Stimulated activated naive CD8-positive, alpha-beta T cell treated with anti-CD3 and anti-CD28 coated beads, Interleukin-15, Interleukin-2, amounts not matched to agents 100 ng/mL and 50 ng/mL, for 24 hours (primary cell): ENCODE data around the gene EPS8L2.
A peak's percentile ranks its signal among the peaks of the same experiment; 100 is the strongest.

ENCODE experiments used
- H3K27ac Mint-ChIP-seq: one replicate; pipeline ENCODE4 v1.8.0; 2021; ENCODE audit warnings: mild to moderate bottlenecking, mixed read lengths
- H3K27me3 Mint-ChIP-seq: one replicate; pipeline ENCODE4 v1.8.0; 2021; ENCODE audit warnings: mixed read lengths
- H3K36me3 Mint-ChIP-seq: one replicate; pipeline ENCODE4 v1.8.0; 2021; ENCODE audit warnings: low read depth, mixed read lengths
- H3K4me1 Mint-ChIP-seq: one replicate; pipeline ENCODE4 v1.8.0; 2021; ENCODE audit warnings: low read depth, mixed read lengths
- H3K4me3 Mint-ChIP-seq: one replicate; pipeline ENCODE4 v1.8.0; 2021; ENCODE audit warnings: mild to moderate bottlenecking, mixed read lengths
- H3K9me3 Mint-ChIP-seq: one replicate; pipeline ENCODE4 v1.8.0; 2021; ENCODE audit warnings: mixed read lengths

Gene EPS8L2

DNA sequence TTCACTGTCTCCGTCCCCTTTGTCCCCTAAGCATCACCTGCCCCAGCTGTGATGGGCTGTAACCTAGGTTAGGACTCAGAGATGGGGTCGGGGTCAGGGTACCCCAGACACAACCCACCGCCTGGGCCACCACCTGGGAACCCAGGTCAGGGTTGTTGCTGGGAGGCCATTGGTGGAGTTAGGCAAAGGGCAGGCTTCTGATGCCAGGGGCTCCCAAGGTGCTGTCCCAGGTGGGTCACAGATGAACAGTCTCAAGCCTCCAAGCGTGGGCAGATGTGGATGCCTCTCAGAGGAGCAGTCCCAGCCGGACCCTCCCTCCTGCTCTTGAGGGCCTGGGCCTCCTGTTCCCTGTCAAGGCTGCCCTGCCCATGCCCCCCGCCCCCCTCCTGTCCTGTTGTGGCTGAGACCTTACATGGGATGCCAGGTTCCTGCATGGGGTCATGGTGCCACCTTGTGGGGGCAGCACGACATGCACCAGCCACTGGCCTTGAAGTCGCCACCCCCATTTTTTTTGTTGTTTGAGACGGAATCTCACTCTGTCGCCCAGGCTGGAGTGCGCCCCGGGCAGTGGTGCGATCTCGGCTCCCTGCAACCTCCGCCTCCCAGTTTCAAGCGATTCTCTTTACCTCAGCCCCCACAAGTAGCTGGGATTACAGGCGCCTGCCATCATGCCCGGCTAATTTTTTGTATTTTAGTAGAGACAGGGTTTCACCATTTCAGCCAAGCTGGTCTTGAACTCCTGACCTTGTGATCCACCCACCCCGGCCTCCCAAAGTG is 59.2 kb downstream of the EPS8L2 start:
- H3K9me3 Mint-ChIP-seq: no peaks in the 10 kb centered on the region
- no peak overlapping the region for H3K27ac Mint-ChIP-seq
- no peaks in the 10 kb centered on the region for H3K27me3 Mint-ChIP-seq
- H3K4me3 Mint-ChIP-seq: no peak overlapping the region
- H3K36me3 Mint-ChIP-seq: peaks cover 30% of the 10 kb centered on the region
- peaks cover 5% of the 10 kb centered on the region for H3K4me1 Mint-ChIP-seq

DNA sequence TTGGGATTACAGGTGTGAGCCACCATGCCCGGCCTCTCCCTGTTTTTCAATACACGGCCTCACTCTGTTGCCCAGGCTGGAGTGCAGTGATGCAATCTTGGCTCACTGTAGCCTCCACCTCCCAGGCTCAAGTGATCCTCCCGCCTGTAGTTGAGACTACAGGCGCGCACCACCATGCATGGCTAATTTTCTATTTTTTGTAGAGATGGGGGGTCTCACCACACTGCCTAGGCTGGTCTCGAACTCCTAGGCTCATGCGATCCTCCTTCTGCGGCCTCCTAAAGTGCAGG is 59.7 kb downstream of the EPS8L2 start:
- H3K9me3 Mint-ChIP-seq: no peaks in the 10 kb centered on the region
- H3K4me3 Mint-ChIP-seq: no peak overlapping the region
- peaks cover 29% of the 10 kb centered on the region for H3K36me3 Mint-ChIP-seq
- H3K27ac Mint-ChIP-seq: no peak overlapping the region
- no peaks in the 10 kb centered on the region for H3K27me3 Mint-ChIP-seq
- H3K4me1 Mint-ChIP-seq: peaks cover 4% of the 10 kb centered on the region

DNA sequence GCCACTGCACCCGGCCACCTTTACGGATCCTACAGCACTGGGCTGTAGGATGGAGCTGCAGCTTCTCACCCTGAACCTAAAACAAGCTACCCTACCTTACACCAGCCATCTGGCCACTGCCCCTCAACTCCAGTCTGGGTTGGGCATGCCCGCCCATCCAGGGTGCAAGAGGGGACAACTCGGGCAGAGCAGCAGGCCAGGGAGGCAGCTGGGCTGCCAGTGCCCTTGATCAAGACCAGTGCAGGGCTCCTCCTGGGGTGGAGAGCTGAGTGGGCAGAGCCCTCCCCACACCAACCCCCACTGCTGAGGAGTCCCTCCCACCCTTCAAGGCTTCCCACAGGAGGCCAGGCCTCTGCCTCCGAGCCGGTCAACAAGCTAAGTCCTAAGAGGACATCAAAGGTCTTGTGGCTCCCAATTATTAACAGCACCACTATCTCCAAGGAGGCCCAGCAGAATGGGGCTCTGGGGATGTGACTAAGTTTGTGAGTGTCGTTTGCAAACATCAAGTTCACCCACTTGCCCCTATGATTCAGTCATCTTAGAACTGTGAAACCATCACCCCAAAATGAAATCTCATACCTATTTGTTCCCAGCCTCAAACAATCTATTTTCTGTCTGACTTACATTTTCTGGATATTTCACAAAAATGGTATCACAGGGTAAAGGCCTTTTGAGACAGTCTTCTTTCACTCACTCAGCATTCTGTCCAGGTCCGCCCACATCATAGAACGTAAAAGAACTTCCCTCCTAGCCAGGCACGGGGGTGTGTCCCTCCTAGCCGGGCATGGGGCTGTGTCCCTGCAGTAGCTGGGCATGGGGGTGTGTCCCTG is 60.3 kb downstream of the EPS8L2 start:
- Mint-ChIP-seq H3K27ac (no peak overlapping the region), H3K4me3 (no peak overlapping the region), H3K36me3 (peaks cover 27% of the 10 kb centered on the region), H3K4me1 (peaks cover 4% of the 10 kb centered on the region), H3K27me3 (no peaks in the 10 kb centered on the region), H3K9me3 (no peaks in the 10 kb centered on the region)

DNA sequence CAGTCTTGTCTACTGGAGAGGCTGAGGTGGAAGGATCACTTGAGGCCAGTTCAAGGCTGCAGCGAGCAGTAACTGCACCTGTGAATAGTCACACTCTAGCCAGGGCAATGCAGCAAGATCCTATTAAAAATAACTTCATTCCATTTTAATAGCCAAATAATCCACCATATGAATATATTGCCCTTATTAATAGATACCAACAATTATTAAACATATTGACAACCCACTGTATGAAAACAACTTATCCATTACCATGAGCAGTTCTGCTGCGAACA is 60.8 kb downstream of the EPS8L2 start:
- peaks cover 4% of the 10 kb centered on the region for H3K4me1 Mint-ChIP-seq
- H3K27ac Mint-ChIP-seq: no peak overlapping the region
- H3K9me3 Mint-ChIP-seq: no peaks in the 10 kb centered on the region
- no peaks in the 10 kb centered on the region for H3K27me3 Mint-ChIP-seq
- H3K4me3 Mint-ChIP-seq: no peak overlapping the region
- H3K36me3 Mint-ChIP-seq: peaks cover 21% of the 10 kb centered on the region

DNA sequence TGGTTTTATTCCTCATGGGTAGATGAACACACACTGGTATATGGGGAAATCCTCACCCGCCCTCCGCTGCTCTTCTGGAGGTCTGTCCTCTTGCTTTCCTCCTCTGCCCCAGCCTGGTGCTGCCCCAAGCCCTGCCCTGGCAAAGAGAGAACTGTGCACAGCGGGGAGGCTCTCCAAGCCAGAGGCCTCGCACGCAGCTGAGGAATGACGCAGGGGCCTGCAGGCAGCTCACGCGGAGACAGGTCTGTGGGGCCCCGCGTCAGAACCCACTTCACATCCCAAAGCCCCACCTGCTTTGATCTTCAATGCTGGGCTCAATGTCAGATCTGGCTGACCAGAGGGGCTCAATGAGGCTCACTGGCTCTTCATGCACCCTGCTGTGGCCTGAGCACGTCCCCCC is 61.2 kb downstream of the EPS8L2 start:
- Mint-ChIP-seq H3K4me1 (peaks cover 4% of the 10 kb centered on the region), H3K27me3 (no peaks in the 10 kb centered on the region), H3K4me3 (no peak overlapping the region), H3K9me3 (no peaks in the 10 kb centered on the region), H3K36me3 (peaks cover 20% of the 10 kb centered on the region), H3K27ac (no peak overlapping the region)

DNA sequence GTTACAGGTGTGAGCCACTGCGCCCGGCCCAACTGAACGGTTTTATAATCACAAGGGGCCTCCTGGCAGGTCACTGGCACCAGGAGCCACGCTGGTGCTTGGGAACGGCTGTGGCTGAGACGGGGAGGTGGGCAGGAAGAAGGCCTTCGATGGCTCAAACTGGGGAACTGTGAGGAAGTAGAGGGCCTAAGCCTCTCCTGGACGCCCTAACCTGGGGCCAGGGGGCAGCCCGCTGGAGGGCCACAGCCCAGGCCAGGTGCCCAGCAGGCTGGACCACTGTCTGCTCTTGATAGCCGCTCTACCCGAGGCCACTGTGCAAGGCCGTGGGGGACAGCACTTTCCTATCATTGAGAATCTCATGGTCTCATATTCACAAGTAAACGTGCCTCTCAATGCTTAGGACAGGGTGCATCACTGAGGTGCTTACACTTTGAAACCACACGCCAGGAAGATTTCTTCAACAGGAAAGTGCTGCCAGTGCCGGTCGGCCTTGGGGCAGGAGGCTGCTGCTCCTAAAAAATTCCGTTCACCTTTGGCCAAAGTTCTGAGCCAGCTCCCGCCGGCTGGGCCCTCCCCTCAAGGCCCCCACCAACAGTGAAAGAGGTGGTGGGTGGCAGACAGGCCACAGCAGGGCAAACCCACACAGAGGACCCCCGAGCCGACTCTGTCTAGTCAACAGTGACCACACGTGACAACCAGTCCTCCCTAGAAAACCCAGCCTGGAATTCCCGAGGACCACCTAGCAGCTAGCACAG is 64.0 kb downstream of the EPS8L2 start:
- H3K36me3 Mint-ChIP-seq: peaks cover 10% of the 10 kb centered on the region
- no peaks in the 10 kb centered on the region for H3K27me3 Mint-ChIP-seq
- H3K4me1 Mint-ChIP-seq: peaks cover 13% of the 10 kb centered on the region
- no peak overlapping the region for H3K4me3 Mint-ChIP-seq
- no peaks in the 10 kb centered on the region for H3K9me3 Mint-ChIP-seq
- H3K27ac Mint-ChIP-seq: no peak overlapping the region

DNA sequence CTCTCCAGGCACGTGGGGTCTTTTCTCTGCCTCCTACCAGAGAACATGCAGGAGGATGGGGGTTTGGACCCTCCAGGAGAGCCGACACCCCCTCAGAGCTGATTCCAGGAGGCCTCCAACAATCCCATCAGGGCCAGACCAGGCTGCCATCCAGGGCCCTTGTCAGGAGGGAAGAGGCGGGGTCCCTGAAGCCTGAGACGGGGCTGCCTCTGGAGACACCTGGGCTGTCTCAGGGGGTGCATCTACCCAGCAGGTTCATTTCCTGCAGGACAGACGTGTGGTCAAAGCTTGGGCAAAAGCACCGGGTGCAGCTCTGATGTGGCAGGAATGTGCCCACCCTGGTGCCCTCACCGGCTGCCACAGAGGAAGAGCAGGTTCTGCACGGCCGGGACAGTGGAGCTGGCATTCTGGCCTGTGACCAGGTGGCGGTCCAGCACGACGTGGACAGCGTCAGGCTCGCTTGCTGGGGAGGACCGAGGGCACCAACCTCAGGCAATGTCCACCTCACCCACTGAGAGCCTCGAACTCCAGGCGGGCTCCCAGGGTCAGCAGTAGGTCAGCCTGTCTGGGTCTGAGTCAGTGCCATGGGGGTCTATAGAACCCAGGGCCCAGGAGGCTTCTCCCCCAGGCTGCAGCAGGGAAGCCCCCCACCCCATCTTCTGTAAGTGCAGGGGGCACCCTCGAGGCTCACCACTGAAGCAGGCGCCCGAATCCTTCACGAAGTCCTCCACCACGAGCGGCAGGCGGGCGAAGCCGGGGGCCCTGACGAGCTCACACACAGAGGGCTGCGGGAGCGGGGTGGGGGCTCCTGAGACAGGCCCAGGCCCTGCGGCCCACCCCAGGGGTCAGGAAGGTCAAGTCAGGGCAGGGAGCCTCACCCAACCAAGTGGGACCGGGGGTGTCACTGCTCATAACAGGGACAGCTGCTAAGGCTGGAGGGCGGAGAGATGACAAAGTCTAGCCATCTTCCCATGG is 64.9 kb downstream of the EPS8L2 start:
- H3K27me3 Mint-ChIP-seq: no peaks in the 10 kb centered on the region
- no peak overlapping the region for H3K27ac Mint-ChIP-seq
- H3K9me3 Mint-ChIP-seq: no peaks in the 10 kb centered on the region
- no peak overlapping the region for H3K4me3 Mint-ChIP-seq
- peaks cover 21% of the 10 kb centered on the region for H3K4me1 Mint-ChIP-seq
- peaks cover 10% of the 10 kb centered on the region for H3K36me3 Mint-ChIP-seq

DNA sequence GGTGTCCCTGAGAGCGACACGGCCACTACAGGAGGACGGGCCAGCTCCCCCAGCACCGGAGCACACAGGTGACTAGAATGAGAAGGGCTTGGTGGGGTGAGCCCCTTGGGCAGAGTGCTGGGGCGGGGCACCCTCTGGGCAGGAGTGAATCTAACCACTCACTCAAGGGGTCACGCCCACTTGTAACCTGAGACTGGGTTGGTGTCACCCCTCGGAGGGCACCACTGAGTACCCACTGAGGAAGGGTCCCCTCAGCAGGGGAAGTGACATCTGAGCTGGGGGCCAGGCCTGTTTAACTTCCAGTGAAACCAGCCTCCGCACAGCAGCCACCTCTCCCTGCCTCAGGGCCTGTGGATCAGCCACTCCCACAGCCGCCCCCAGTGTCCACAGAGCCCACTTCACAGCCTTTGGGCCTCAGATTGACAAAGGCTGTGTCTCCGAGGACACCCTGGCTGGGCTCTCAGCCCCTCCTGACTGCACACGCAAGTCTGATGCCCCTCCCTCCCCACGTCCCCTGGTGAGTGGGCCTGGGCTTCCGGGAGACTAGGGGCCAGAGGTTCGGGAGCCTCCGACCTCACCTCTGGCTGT is 65.7 kb downstream of the EPS8L2 start:
- Mint-ChIP-seq H3K4me1 (peaks cover 26% of the 10 kb centered on the region), H3K9me3 (no peaks in the 10 kb centered on the region), H3K36me3 (peaks cover 5% of the 10 kb centered on the region), H3K4me3 (no peak overlapping the region), H3K27me3 (no peaks in the 10 kb centered on the region), H3K27ac (no peak overlapping the region)

DNA sequence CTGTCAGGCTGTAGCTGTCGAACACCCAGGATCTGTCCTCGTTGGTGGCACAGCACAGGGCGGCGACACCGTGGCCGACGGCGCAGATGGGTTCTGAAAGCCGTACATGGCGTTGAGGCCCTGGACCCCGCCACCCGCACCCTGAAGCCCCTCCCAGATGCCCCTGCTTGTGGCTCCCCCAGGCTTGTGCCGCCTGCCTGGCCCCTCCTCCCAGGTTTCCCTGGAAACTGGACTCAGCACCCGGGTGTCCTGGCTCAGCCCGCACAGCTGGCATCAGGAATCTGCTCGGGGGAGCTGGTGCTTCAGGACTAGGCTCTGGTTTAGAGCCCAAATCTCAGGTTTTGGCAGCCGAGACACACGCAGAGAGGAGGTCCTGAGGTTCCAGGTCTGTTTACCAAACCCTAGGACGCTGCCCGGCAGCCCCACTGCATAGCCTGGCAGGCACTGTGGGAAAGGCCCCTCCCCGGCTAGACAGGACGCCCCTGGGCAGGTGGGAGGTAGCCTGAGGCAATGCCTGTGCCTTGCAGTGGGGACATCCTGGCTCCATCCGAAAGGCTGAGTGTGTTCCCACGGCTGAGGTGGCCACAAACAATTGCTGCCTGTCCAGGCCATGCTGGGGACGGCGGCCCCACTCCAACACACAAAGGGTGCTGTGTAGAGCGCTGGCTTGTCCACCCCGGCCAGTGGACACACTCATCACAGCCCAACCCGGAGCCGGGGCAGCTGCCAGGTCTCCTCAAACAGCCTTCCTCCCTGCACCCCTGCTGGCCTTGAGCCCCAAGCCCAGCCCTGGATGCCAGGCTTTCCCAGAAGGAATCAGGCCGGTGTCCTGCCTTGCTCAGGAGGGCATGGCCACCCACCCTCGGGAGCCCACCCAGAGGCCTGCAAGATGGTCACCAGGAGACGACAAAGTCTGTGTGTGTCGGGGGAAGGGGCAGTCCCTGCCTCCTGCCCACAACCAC is 66.7 kb downstream of the EPS8L2 start:
- Mint-ChIP-seq H3K27me3 (no peaks in the 10 kb centered on the region), H3K36me3 (no peaks in the 10 kb centered on the region), H3K27ac (no peak overlapping the region), H3K9me3 (no peaks in the 10 kb centered on the region), H3K4me1 (peaks cover 23% of the 10 kb centered on the region), H3K4me3 (no peak overlapping the region)

DNA sequence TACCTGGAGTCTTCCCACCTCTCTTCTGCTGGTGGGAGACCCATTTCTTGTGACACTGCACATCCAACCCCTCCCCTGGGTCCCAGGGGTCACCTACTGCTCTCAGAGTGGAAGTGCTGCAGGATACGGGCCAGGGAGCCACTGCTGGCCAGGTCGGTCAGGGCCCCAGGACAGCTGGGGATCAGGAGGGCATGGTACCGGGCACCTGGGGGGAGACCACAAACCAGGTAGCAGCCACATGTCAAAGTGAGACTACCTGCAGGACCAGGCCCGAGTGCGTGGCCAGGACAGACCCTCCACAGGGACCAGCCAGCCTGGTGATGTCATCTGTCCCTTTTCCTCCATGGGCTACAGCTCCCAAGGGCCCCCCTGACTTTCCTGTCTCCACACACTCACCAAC is 67.4 kb downstream of the EPS8L2 start:
- no peaks in the 10 kb centered on the region for H3K27me3 Mint-ChIP-seq
- H3K9me3 Mint-ChIP-seq: no peaks in the 10 kb centered on the region
- H3K27ac Mint-ChIP-seq: no peak overlapping the region

DNA sequence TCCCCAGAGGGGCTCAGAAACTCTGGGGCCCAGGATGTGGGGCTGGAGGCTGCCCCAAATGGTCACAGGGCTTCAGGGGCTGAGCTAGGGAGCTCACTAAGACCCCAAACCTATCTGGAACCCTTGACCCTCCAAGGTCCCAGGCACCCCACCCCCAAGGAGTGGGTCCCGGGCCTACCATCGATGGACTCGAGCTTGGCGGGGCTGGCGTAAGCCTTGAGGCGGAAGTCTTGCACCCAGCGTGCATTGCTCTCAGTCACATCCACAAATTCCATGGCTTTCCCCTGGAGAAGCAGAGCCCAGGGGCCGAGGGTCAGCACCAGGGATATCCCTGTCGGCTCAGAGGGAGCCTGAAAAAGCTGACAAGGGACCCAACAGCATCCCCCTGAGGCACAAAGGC is 67.8 kb downstream of the EPS8L2 start:
- H3K9me3 Mint-ChIP-seq: no peaks in the 10 kb centered on the region
- no peaks in the 10 kb centered on the region for H3K27me3 Mint-ChIP-seq
- H3K4me3 Mint-ChIP-seq: no peak overlapping the region
- no peaks in the 10 kb centered on the region for H3K36me3 Mint-ChIP-seq
- peaks cover 27% of the 10 kb centered on the region for H3K4me1 Mint-ChIP-seq
- no peak overlapping the region for H3K27ac Mint-ChIP-seq

More for the DNA sequence above, 67.4 kb downstream of the EPS8L2 start:
- Mint-ChIP-seq H3K36me3 (no peaks in the 10 kb centered on the region), H3K4me1 (peaks cover 23% of the 10 kb centered on the region), H3K4me3 (no peak overlapping the region)

DNA sequence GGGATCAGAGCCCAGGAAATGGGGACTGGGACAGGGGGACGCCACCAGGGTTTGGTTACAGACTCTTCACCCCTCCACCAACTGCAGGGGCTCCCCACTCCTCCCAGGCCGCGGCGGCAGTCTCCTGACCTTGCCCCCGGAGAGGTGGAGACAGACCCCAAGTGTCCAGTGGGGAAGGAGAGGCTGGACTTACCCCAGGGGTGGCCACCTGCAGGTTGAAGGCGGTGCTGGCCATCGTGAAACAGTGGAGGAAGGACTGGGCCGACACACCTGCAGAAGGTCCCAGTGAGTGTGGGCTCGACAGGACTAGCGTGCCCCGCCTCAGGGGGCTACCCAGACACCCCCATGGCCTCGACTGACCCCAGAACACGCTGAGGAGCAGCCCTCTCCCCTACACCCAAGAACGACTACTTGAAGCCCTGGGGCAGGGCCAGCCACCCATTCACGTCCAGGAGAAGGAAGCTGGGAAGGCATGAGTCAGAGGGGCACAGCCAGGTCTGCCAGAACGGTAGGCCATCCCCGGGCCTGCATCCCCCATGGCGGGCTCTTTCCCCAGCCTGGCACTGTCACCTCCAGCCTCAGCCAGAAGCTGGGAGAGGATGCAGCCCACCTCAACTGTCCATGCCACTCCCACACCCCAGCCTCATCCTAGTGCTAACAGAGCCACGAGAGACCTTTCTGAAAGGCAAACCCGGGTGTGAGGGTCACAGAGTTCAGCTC is 69.0 kb downstream of the EPS8L2 start:
- Mint-ChIP-seq H3K9me3 (no peaks in the 10 kb centered on the region), H3K27ac (peak overlapping the region; percentile 63), H3K27me3 (no peaks in the 10 kb centered on the region), H3K4me1 (peaks cover 33% of the 10 kb centered on the region), H3K4me3 (peak overlapping the region; percentile 91), H3K36me3 (peaks cover 4% of the 10 kb centered on the region)

DNA sequence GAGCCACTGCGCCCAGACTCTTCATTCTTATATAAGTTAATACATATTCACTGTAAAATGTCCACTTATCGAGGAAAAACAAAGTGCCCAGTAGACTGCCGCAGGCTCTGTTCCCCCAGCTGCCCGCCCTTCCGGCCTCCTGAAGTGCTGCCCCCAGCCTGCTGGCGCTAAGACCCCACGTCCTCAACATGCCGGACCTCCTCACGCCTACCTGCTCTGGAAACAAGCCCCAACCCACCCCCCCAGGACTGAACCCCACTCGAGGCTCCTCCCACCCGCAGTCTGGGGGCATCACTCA is 70.2 kb downstream of the EPS8L2 start:
- Mint-ChIP-seq H3K27ac (peak overlapping the region; percentile 86), H3K4me3 (peak overlapping the region; percentile 91), H3K36me3 (peaks cover 4% of the 10 kb centered on the region), H3K27me3 (no peaks in the 10 kb centered on the region), H3K4me1 (peaks cover 36% of the 10 kb centered on the region), H3K9me3 (no peaks in the 10 kb centered on the region)
